ENCODE data around the gene RASAL2.

- TF ChIP-seq FOXJ3 (CRISPR knock-in tag; IDR thresholded peaks at IDR 0.05; ENCODE audit: borderline replicate concordance) (no peak), CTCF (CRISPR knock-in tag; IDR thresholded peaks at IDR 0.05) (no peak), ZNF557 (CRISPR knock-in tag; IDR thresholded peaks at IDR 0.05) (no peak), CBX5 (CRISPR knock-in tag; IDR thresholded peaks at IDR 0.05; ENCODE audit: borderline replicate concordance) (no peak), ISX (CRISPR knock-in tag; conservative IDR thresholded peaks at IDR 0.05) (no peak), EP300 (IDR thresholded peaks at IDR 0.05; ENCODE audit: low read depth in 2 of 2, low read length in 2 of 2) (no peak), EP300 (CRISPR knock-in tag; IDR thresholded peaks at IDR 0.05; ENCODE audit: borderline replicate concordance) (no peak), POLR2A (IDR thresholded peaks at IDR 0.05; ENCODE audit: insufficient read depth in 1 of 2, low read depth in 2 of 2, low read length in 2 of 2) (no peak), LRRFIP1 (CRISPR knock-in tag; conservative IDR thresholded peaks at IDR 0.05) (no peak), U2AF2 (IDR thresholded peaks at IDR 0.05; ENCODE audit: low read depth, low read length) (no peak), ZNF263 (CRISPR knock-in tag; IDR thresholded peaks at IDR 0.05) (no peak), NR3C1 (CRISPR knock-in tag; IDR thresholded peaks at IDR 0.05) (no peak), JUNB (CRISPR knock-in tag; IDR thresholded peaks at IDR 0.05; ENCODE audit: borderline replicate concordance) (no peak)
Observed at GRCh38 chr1:178146436-178146835, 52.5 kb downstream of the RASAL2 start.

All from HepG2 (cell line).